Measurements from ENCODE around the gene CST9.

CST9 gene

DNA sequence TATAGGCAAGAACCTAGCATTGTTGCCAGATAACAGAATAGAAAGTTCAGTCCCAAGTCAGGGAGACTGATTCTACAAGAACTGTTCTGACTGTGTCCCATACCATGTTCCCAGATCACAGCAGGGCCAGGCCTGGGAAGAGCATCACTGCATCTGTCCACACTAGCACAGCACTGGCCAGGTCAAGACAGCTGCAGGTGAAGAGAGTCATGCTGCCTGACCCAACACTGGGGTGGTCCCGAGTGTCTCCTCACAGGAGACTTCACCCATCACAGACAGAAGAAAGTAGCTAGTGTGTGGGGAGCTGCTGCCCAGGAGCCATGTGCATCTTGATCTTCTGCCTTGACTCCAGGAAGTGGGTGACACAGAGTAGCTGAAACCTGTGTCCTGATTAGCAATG is 36.1 kb downstream of the CST9 start:
- Histone ChIP-seq H3K9me2 (replicated peaks; ENCODE audit: control insufficient read depth, low read length) (no peaks in the 10 kb centered on the region), H3K79me2 (ENCODE audit: control insufficient read depth, low read length) (no peaks in the 10 kb centered on the region), H3K27ac (ENCODE audit: low read depth, low read length) (no peak overlapping the region), H3K4me1 (ENCODE audit: control insufficient read depth, low read length) (no peaks in the 10 kb centered on the region), H3K36me3 (ENCODE audit: control insufficient read depth, low read length) (no peaks in the 10 kb centered on the region), H4K20me1 (ENCODE audit: control insufficient read depth, insufficient read depth, low read depth, low read length) (no peaks in the 10 kb centered on the region), H3K4me3 (ENCODE audit: low read length) (no peak overlapping the region), H3F3A (ENCODE audit: control insufficient read depth, insufficient read depth) (no peaks in the 10 kb centered on the region), H3K4me2 (ENCODE audit: low read length) (no peak overlapping the region), H3K27me3 (ENCODE audit: control insufficient read depth, low read length) (no peaks in the 10 kb centered on the region), H3K9me3 (ENCODE audit: control insufficient read depth, insufficient read depth, low read length) (no peaks in the 10 kb centered on the region)
- TF ChIP-seq, protein P1, sequence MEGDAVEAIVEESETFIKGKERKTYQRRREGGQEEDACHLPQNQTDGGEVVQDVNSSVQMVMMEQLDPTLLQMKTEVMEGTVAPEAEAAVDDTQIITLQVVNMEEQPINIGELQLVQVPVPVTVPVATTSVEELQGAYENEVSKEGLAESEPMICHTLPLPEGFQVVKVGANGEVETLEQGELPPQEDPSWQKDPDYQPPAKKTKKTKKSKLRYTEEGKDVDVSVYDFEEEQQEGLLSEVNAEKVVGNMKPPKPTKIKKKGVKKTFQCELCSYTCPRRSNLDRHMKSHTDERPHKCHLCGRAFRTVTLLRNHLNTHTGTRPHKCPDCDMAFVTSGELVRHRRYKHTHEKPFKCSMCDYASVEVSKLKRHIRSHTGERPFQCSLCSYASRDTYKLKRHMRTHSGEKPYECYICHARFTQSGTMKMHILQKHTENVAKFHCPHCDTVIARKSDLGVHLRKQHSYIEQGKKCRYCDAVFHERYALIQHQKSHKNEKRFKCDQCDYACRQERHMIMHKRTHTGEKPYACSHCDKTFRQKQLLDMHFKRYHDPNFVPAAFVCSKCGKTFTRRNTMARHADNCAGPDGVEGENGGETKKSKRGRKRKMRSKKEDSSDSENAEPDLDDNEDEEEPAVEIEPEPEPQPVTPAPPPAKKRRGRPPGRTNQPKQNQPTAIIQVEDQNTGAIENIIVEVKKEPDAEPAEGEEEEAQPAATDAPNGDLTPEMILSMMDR (IDR thresholded peaks at IDR 0.05; ENCODE audit: low read depth, low read length, poor library complexity, severe bottlenecking): no peak
- TF ChIP-seq EZH2phosphoT487 (IDR thresholded peaks at IDR 0.05; ENCODE audit: borderline replicate concordance, low read length): no peak

DNA sequence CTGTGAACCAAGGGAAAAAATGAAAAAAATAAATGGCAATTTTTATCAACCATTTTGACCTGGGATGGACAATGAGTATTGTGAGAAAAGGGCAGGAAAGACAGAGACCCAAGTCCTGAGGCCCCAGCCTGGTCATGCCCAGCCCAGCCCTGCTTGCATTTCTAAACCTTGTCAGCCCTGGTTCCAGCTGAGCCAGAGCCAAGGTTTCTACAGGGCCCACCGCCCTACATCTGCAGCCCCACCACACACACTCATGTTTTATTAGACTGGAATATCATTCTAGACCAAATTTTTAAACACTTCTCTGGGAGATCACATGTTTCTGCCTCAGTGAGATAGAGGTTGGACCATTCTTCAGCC is 36.8 kb downstream of the CST9 start:
- Histone ChIP-seq H3K4me2 (ENCODE audit: low read length) (no peak overlapping the region), H3K27ac (ENCODE audit: low read depth, low read length) (no peak overlapping the region), H3K9me2 (replicated peaks; ENCODE audit: control insufficient read depth, low read length) (no peaks in the 10 kb centered on the region), H3K4me1 (ENCODE audit: control insufficient read depth, low read length) (no peaks in the 10 kb centered on the region), H3K36me3 (ENCODE audit: control insufficient read depth, low read length) (no peaks in the 10 kb centered on the region), H3K9me3 (ENCODE audit: control insufficient read depth, insufficient read depth, low read length) (no peaks in the 10 kb centered on the region), H3K79me2 (ENCODE audit: control insufficient read depth, low read length) (no peaks in the 10 kb centered on the region), H3F3A (ENCODE audit: control insufficient read depth, insufficient read depth) (no peaks in the 10 kb centered on the region), H3K4me3 (ENCODE audit: low read length) (no peak overlapping the region), H4K20me1 (ENCODE audit: control insufficient read depth, insufficient read depth, low read depth, low read length) (no peaks in the 10 kb centered on the region), H3K27me3 (ENCODE audit: control insufficient read depth, low read length) (no peaks in the 10 kb centered on the region)
- TF ChIP-seq, protein P1 (IDR thresholded peaks at IDR 0.05; ENCODE audit: low read depth, low read length, poor library complexity, severe bottlenecking): no peak
- TF ChIP-seq EZH2phosphoT487 (IDR thresholded peaks at IDR 0.05; ENCODE audit: borderline replicate concordance, low read length): no peak

DNA sequence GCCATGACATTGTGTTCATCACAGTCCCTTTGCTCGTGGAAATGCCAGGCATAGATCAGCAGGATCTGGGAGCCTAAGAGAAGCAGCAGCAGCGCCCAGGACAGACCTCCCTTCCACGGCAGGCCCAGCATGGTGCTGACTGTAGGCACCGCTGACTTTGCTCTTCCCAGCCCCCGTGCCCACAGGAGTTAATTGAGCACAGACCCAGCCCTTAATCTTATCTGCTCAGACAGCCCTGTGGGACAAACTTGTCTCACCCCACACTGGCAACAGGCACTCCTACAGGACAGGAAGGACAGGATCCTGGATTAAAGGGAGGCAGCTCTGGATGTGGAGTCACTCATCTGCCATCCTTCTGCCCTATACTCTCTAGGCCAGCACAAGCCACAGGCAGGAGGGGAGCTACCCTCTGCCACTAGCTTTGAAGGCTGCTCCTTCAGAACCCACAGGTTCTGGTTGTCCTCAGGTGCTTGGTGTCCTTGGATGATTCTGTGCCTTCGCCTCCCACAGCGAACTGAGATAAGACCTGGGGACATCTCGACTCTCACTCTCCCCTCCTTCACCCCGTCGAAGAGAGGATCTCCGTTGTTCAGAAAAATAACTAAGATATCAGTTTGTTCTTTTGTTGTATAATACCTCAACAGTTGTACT is 37.3 kb downstream of the CST9 start, which contains the start of gene CST9L:
TSS of gene CST9L (minus strand) at position 165 of the 651 bp plus-strand sequence. CDS start at position 131, 34 bp downstream.
- H3K36me3 ChIP-seq (ENCODE audit: control insufficient read depth, low read length): no peaks in the 10 kb centered on the region
- no peaks in the 10 kb centered on the region for H3K9me3 ChIP-seq (ENCODE audit: control insufficient read depth, insufficient read depth, low read length)
- no peaks in the 10 kb centered on the region for H3K9me2 ChIP-seq (replicated peaks; ENCODE audit: control insufficient read depth, low read length)
- no peak for TF ChIP-seq EZH2phosphoT487 (IDR thresholded peaks at IDR 0.05; ENCODE audit: borderline replicate concordance, low read length)
- TF ChIP-seq, protein P1 (IDR thresholded peaks at IDR 0.05; ENCODE audit: low read depth, low read length, poor library complexity, severe bottlenecking): no peak
- no peak within 1 kb of the TSS for H3K4me2 ChIP-seq (ENCODE audit: low read length)
- H3K4me3 ChIP-seq (ENCODE audit: low read length): no peak within 1 kb of the TSS
- H3K27ac ChIP-seq (ENCODE audit: low read depth, low read length): no peak within 1 kb of the TSS
- no peaks in the 10 kb centered on the region for H3F3A ChIP-seq (ENCODE audit: control insufficient read depth, insufficient read depth)
- H3K79me2 ChIP-seq (ENCODE audit: control insufficient read depth, low read length): no peaks in the 10 kb centered on the region
- H3K27me3 ChIP-seq (ENCODE audit: control insufficient read depth, low read length): no peaks in the 10 kb centered on the region
- no peaks in the 10 kb centered on the region for H3K4me1 ChIP-seq (ENCODE audit: control insufficient read depth, low read length)
- no peaks in the 10 kb centered on the region for H4K20me1 ChIP-seq (ENCODE audit: control insufficient read depth, insufficient read depth, low read depth, low read length)

All from DOHH2 (cell line).